SU-DHL-6 (cell line): Measurements from ENCODE around the gene ANO2.

Source experiments
- H2AFZ ChIP-seq: fragments of 200-600 bp; sonication (generic); 2 replicates; pipeline ENCODE4 v1.6.1; 2014; ENCODE audit warnings: low read depth, mild to moderate bottlenecking, moderate library complexity, mixed read lengths, antibody characterized with exemption, low read length; ENCODE audit not compliant: severe bottlenecking
- H3F3A ChIP-seq: fragments of 200-600 bp; shearing (Covaris generic); 2 replicates; pipeline ENCODE4 v1.6.0; 2016; ENCODE audit warnings: antibody characterized with exemption, mild to moderate bottlenecking; ENCODE audit not compliant: insufficient read depth
- H3K27ac ChIP-seq: fragments of 200-600 bp; sonication (generic); 2 replicates; pipeline ENCODE4 v1.5.1; 2016; ENCODE audit warnings: low read depth, mild to moderate bottlenecking, low read length, moderate library complexity, mixed read lengths
- H3K27me3 ChIP-seq: fragments of 200-600 bp; sonication (generic), shearing (Covaris generic); 2 replicates; pipeline ENCODE4 v1.6.0; 2014; ENCODE audit warnings: mild to moderate bottlenecking, low read length
- H3K36me3 ChIP-seq: fragments of 200-600 bp; sonication (generic); 2 replicates; pipeline ENCODE4 v1.6.1; 2014; ENCODE audit warnings: mild to moderate bottlenecking, low read length, mixed read lengths
- H3K4me2 ChIP-seq: fragments of 300-600, 200-600 bp; shearing (Covaris generic), sonication (generic); 2 replicates; pipeline ENCODE4 v1.6.0; 2014; ENCODE audit warnings: low read length, low read depth, mild to moderate bottlenecking; ENCODE audit not compliant: poor library complexity, severe bottlenecking
- H3K4me3 ChIP-seq: fragments of 200-600 bp; sonication (generic); 2 replicates; pipeline ENCODE4 v1.5.1; 2014; ENCODE audit warnings: antibody characterized with exemption, low read length, mild to moderate bottlenecking, mixed read lengths; ENCODE audit not compliant: insufficient read depth, poor library complexity, severe bottlenecking
- H3K79me2 ChIP-seq: fragments of 200-600 bp; sonication (generic); 2 replicates; pipeline ENCODE4 v1.6.1; 2014; ENCODE audit warnings: mild to moderate bottlenecking, low read length, moderate library complexity; ENCODE audit not compliant: insufficient read depth
- H3K9ac ChIP-seq: fragments of 200-600 bp; sonication (generic); 2 replicates; pipeline ENCODE4 v1.7.0; 2014; ENCODE audit warnings: mild to moderate bottlenecking, low read length
- H3K9me2 ChIP-seq: fragments of 200-600 bp; sonication (generic); replicated peaks from 2 replicates; pipeline ENCODE4 v1.6.1; 2014; ENCODE audit warnings: low read length; ENCODE audit not compliant: insufficient read depth
- H3K9me3 ChIP-seq: fragments of 200-600 bp; sonication (generic); 2 replicates; pipeline ENCODE4 v1.6.1; 2014; ENCODE audit warnings: low read length, mixed read lengths; ENCODE audit not compliant: insufficient read depth
- H4K20me1 ChIP-seq: fragments of 200-600 bp; sonication (generic); 2 replicates; pipeline ENCODE4 v1.6.1; 2014; ENCODE audit warnings: low read depth, mild to moderate bottlenecking, antibody characterized with exemption, low read length, moderate library complexity, mixed read lengths
- EZH2phosphoT487 ChIP-seq: fragments of 200-600 bp; sonication (generic), shearing (Covaris generic); conservative IDR thresholded peaks from 2 replicates; pipeline ENCODE4 v1.6.1; 2018; ENCODE audit warnings: mild to moderate bottlenecking, antibody characterized with exemption, low read length, moderate library complexity, mixed read lengths
- TF ChIP-seq, protein P1 (sequence below): fragments of 200-600 bp; sonication (generic); IDR thresholded peaks from one replicate; pipeline ENCODE4 v1.5.1; 2017; ENCODE audit warnings: antibody characterized with exemption, mild to moderate bottlenecking, low read length, moderate library complexity; ENCODE audit not compliant: insufficient read depth, poor library complexity, severe bottlenecking

Gene ANO2

DNA sequence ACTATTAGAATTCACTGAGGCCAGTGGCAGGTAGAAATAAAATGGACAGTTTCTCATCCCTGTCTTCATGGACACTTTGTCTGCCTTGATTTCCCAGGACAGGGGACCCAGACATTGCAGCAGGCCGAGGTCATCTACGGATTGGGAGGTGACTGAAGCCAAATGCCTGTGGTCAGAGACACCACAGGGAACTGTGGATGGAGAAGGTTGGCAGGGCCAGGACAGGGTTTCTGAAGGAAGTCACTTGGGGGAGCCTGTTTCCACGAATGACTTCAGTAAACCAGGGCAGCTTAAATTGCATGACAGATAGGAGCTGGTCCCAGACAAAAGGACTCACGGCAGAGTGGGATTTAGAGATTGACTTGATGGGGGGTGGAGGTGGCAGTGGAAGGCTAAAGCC, 288.2 kb downstream of the ANO2 start:
- H3F3A ChIP-seq: no peaks in the 10 kb centered on the region
- H3K79me2 ChIP-seq: no peaks in the 10 kb centered on the region
- H3K4me3 ChIP-seq: no peak overlapping the region
- no peak overlapping the region for H3K4me2 ChIP-seq
- TF ChIP-seq, protein P1, sequence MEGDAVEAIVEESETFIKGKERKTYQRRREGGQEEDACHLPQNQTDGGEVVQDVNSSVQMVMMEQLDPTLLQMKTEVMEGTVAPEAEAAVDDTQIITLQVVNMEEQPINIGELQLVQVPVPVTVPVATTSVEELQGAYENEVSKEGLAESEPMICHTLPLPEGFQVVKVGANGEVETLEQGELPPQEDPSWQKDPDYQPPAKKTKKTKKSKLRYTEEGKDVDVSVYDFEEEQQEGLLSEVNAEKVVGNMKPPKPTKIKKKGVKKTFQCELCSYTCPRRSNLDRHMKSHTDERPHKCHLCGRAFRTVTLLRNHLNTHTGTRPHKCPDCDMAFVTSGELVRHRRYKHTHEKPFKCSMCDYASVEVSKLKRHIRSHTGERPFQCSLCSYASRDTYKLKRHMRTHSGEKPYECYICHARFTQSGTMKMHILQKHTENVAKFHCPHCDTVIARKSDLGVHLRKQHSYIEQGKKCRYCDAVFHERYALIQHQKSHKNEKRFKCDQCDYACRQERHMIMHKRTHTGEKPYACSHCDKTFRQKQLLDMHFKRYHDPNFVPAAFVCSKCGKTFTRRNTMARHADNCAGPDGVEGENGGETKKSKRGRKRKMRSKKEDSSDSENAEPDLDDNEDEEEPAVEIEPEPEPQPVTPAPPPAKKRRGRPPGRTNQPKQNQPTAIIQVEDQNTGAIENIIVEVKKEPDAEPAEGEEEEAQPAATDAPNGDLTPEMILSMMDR: no peak
- TF ChIP-seq EZH2phosphoT487: no peak
- no peak overlapping the region for H3K9ac ChIP-seq
- no peaks in the 10 kb centered on the region for H4K20me1 ChIP-seq
- no peaks in the 10 kb centered on the region for H3K36me3 ChIP-seq
- no peaks in the 10 kb centered on the region for H3K27me3 ChIP-seq
- no peak overlapping the region for H3K27ac ChIP-seq
- no peak overlapping the region for H2AFZ ChIP-seq
- H3K9me2 ChIP-seq: no peaks in the 10 kb centered on the region
- H3K9me3 ChIP-seq: no peaks in the 10 kb centered on the region

DNA sequence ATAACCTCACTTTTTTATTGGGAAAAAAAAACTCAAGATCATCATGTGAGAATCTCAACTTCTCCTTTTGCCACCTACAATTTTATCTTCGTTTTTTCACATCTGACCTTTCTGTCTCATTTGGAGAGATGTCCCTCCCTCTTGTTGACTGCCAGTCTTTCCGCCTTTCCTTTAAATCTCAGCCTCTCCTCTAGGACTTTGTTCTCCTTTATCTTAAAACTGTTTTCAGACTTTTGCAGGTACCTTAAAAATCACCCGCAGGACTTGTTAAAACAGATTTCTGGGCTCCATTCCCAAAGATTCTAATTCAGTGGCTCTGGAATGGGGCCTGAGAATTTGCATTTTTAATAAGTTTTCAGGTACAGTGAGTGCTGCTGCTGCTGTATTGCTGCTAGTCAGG, 289.9 kb downstream of the ANO2 start:
- H3K9ac ChIP-seq: no peak overlapping the region
- H3K4me3 ChIP-seq: no peak overlapping the region
- H3K36me3 ChIP-seq: no peaks in the 10 kb centered on the region
- TF ChIP-seq EZH2phosphoT487: no peak
- TF ChIP-seq, protein P1: no peak
- H2AFZ ChIP-seq: no peak overlapping the region
- H3K9me2 ChIP-seq: no peaks in the 10 kb centered on the region
- H4K20me1 ChIP-seq: no peaks in the 10 kb centered on the region
- no peaks in the 10 kb centered on the region for H3K79me2 ChIP-seq
- no peak overlapping the region for H3K4me2 ChIP-seq
- no peaks in the 10 kb centered on the region for H3K27me3 ChIP-seq
- no peaks in the 10 kb centered on the region for H3K9me3 ChIP-seq
- H3K27ac ChIP-seq: no peak overlapping the region
- no peaks in the 10 kb centered on the region for H3F3A ChIP-seq

DNA sequence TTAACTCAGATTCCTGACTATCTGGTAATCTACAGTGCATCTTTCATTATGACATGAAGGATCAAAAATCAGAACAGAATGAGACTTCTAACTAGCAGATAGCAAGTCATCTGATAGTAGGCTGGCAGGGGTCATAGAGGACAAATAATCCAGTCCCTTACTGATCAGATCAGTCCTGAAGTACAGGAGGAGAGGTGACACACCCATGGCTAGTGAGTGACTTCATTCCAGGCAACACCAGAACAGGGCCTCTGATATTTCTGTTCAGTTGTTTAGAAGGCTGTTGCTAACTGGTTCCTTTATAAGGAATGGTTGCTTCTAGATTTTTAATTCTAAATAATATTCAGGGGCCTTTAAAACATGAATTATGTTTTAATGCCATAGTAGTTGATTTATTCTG, 291.0 kb downstream of the ANO2 start:
- no peaks in the 10 kb centered on the region for H3K36me3 ChIP-seq
- no peaks in the 10 kb centered on the region for H3K27me3 ChIP-seq
- H3K9me2 ChIP-seq: no peaks in the 10 kb centered on the region
- no peak overlapping the region for H3K9ac ChIP-seq
- no peak for TF ChIP-seq EZH2phosphoT487
- TF ChIP-seq, protein P1: no peak
- H3F3A ChIP-seq: no peaks in the 10 kb centered on the region
- H4K20me1 ChIP-seq: no peaks in the 10 kb centered on the region
- no peak overlapping the region for H3K4me3 ChIP-seq
- no peak overlapping the region for H2AFZ ChIP-seq
- H3K79me2 ChIP-seq: no peaks in the 10 kb centered on the region
- no peak overlapping the region for H3K27ac ChIP-seq
- no peak overlapping the region for H3K4me2 ChIP-seq
- no peaks in the 10 kb centered on the region for H3K9me3 ChIP-seq
